Measurements from ENCODE around the gene ARL4D.

DNA sequence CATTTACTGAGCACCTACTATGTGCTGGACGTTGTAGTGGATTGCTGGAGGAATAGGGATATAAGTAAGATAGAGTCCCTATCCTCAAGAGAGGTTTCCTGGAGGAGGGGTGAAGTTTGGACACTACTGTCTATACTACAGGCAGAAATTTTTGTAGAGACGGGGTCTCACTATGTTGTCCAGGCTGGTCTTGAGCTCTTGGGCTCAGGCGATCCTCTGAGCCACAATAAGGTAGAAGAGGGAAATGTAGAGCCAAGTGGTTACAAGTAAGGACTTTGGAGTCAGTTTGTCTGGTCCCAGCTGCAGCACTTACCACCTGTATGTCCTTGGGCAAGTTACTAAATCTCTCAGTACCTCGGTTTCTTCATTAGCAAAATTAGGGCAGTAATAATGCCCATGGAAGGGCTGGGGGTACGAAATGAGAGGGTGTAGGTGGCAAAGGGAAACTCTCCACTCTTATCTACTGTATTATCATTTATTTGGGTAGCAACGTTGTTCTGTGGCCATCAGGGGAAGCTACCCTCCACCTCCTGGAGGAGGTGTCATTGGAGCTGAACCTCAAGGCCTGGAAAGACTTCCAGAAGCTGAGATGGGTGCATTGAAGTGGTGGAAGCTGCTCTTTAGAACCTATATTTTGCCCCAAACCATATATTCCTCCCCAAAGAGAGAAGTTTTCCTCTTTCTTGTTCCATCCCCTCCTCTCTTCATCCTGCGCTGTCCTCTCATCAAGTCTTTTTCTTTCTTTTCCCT is 50.1 kb downstream of the ARL4D start:
- TF ChIP-seq, protein P1, sequence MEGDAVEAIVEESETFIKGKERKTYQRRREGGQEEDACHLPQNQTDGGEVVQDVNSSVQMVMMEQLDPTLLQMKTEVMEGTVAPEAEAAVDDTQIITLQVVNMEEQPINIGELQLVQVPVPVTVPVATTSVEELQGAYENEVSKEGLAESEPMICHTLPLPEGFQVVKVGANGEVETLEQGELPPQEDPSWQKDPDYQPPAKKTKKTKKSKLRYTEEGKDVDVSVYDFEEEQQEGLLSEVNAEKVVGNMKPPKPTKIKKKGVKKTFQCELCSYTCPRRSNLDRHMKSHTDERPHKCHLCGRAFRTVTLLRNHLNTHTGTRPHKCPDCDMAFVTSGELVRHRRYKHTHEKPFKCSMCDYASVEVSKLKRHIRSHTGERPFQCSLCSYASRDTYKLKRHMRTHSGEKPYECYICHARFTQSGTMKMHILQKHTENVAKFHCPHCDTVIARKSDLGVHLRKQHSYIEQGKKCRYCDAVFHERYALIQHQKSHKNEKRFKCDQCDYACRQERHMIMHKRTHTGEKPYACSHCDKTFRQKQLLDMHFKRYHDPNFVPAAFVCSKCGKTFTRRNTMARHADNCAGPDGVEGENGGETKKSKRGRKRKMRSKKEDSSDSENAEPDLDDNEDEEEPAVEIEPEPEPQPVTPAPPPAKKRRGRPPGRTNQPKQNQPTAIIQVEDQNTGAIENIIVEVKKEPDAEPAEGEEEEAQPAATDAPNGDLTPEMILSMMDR (IDR thresholded peaks at IDR 0.05; ENCODE audit: poor library complexity, severe bottlenecking) = no peak
- no peak for TF ChIP-seq EZH2 (IDR thresholded peaks at IDR 0.05; ENCODE audit: borderline replicate concordance, insufficient read depth, low read length, poor library complexity, severe bottlenecking)
- no peak for TF ChIP-seq SMC3 (conservative IDR thresholded peaks at IDR 0.05; ENCODE audit: poor library complexity)
- no peak for TF ChIP-seq EP300 (conservative IDR thresholded peaks at IDR 0.05; ENCODE audit: poor library complexity, severe bottlenecking)
- no peak for TF ChIP-seq POLR2AphosphoS5 (IDR thresholded peaks at IDR 0.05)
- no peak for TF ChIP-seq RAD21 (conservative IDR thresholded peaks at IDR 0.05)
- TF ChIP-seq TAF1 (IDR thresholded peaks at IDR 0.05; ENCODE audit: low read depth) = no peak
- TF ChIP-seq, protein P2, sequence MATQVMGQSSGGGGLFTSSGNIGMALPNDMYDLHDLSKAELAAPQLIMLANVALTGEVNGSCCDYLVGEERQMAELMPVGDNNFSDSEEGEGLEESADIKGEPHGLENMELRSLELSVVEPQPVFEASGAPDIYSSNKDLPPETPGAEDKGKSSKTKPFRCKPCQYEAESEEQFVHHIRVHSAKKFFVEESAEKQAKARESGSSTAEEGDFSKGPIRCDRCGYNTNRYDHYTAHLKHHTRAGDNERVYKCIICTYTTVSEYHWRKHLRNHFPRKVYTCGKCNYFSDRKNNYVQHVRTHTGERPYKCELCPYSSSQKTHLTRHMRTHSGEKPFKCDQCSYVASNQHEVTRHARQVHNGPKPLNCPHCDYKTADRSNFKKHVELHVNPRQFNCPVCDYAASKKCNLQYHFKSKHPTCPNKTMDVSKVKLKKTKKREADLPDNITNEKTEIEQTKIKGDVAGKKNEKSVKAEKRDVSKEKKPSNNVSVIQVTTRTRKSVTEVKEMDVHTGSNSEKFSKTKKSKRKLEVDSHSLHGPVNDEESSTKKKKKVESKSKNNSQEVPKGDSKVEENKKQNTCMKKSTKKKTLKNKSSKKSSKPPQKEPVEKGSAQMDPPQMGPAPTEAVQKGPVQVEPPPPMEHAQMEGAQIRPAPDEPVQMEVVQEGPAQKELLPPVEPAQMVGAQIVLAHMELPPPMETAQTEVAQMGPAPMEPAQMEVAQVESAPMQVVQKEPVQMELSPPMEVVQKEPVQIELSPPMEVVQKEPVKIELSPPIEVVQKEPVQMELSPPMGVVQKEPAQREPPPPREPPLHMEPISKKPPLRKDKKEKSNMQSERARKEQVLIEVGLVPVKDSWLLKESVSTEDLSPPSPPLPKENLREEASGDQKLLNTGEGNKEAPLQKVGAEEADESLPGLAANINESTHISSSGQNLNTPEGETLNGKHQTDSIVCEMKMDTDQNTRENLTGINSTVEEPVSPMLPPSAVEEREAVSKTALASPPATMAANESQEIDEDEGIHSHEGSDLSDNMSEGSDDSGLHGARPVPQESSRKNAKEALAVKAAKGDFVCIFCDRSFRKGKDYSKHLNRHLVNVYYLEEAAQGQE (IDR thresholded peaks at IDR 0.05; ENCODE audit: borderline replicate concordance) = no peak
